Stimulated activated CD8-positive, alpha-beta memory T cell treated with anti-CD3 and anti-CD28 coated beads, Interleukin-7, amount 100 ng/mL, for 4 hours (primary cell): ENCODE data around the gene SCPEP1.
A peak's percentile ranks its signal among the peaks of the same experiment; 100 is the strongest.

ENCODE experiments used
- DNase-seq, 2 donors: peaks; one replicate each; pipeline ENCODE4 v3.0.0-alpha.2; 2020; ENCODE audit warnings: low read depth in 2 of 2

The SCPEP1 gene

GRCh38 chr17:57002904-57003303 is 25.0 kb downstream of the SCPEP1 start:
- no peak for DNase-seq

GRCh38 chr17:57004944-57005579 is 27.1 kb downstream of the SCPEP1 start:
- no peak for DNase-seq

GRCh38 chr17:57006040-57006439 is 28.1 kb downstream of the SCPEP1 start:
- DNase-seq: no peak

- DNase-seq: no peak
Measured at GRCh38 chr17:57008958-57009357, 31.0 kb downstream of the SCPEP1 start.

GRCh38 chr17:57009737-57010445 is 32.0 kb downstream of the SCPEP1 start:
- DNase-seq: peak; percentile 8 to 16

GRCh38 chr17:57010487-57010886 is 32.6 kb downstream of the SCPEP1 start:
- DNase-seq: no peak

- no peak for DNase-seq
Measured at GRCh38 chr17:57011491-57012015, 33.6 kb downstream of the SCPEP1 start.

GRCh38 chr17:57016071-57016763 is 38.3 kb downstream of the SCPEP1 start:
- no peak for DNase-seq

GRCh38 chr17:57016764-57017116 is 38.8 kb downstream of the SCPEP1 start:
- DNase-seq: no peak

- DNase-seq: no peak
Measured at GRCh38 chr17:57017625-57018024, 39.7 kb downstream of the SCPEP1 start.

- no peak for DNase-seq
Measured at GRCh38 chr17:57020208-57020607, 42.3 kb downstream of the SCPEP1 start.

GRCh38 chr17:57021226-57021940 is 43.5 kb downstream of the SCPEP1 start:
- no peak for DNase-seq

GRCh38 chr17:57025876-57026275 is 47.9 kb downstream of the SCPEP1 start:
- DNase-seq: no peak

- DNase-seq: no peak
Measured at GRCh38 chr17:57027852-57028251, 49.9 kb downstream of the SCPEP1 start.

GRCh38 chr17:57032343-57032742 is 54.4 kb downstream of the SCPEP1 start:
- no peak for DNase-seq

- DNase-seq: no peak
Measured at GRCh38 chr17:57033296-57033695, 55.4 kb downstream of the SCPEP1 start.

- no peak for DNase-seq
Measured at GRCh38 chr17:57034807-57035754, 57.1 kb downstream of the SCPEP1 start.

GRCh38 chr17:57035971-57036481 is 58.1 kb downstream of the SCPEP1 start:
- no peak for DNase-seq

GRCh38 chr17:57037411-57037810 is 59.5 kb downstream of the SCPEP1 start:
- DNase-seq: no peak

GRCh38 chr17:57038486-57038885 is 60.6 kb downstream of the SCPEP1 start:
- no peak for DNase-seq

GRCh38 chr17:57040571-57040970 is 62.6 kb downstream of the SCPEP1 start:
- DNase-seq: no peak
